Body of pancreas (tissue), 4 donors: Measurements from ENCODE around the gene CHST9. TPM values are rescaled to one million over a fixed set of nuclear protein-coding genes. Genes with fewer than 3 reads are reported as not detected.

Source experiments
- ATAC-seq: fragments of 150-250 bp; one replicate; pipeline ENCODE4 v1.9.1; 2016
- DNase-seq, 4 donors: peaks; one replicate each; pipeline ENCODE4 v3.0.0-alpha.2; 2019
- H3K27ac ChIP-seq, 4 donors: fragments of 200-600 bp; sonication (generic); 1 replicate in 3 of 4; 2 replicates in 1 of 4; pipeline versions ENCODE4 v1.5.1 to v1.6.1; 2016 to 2019; ENCODE audit warnings: mild to moderate bottlenecking in 1 of 4, mixed read lengths in 1 of 4, moderate library complexity in 1 of 4
- H3K27me3 ChIP-seq, 2 donors: fragments of 200-600 bp; sonication (generic); one replicate each; pipeline ENCODE4 v1.6.0; 2016; ENCODE audit warnings: mild to moderate bottlenecking in 1 of 2
- H3K36me3 ChIP-seq, 2 donors: fragments of 200-600 bp; sonication (generic); replicated peaks in 1 of 2; 2 replicates each; pipeline ENCODE4 v1.5.1; 2016; ENCODE audit warnings: low read depth in 2 of 2; ENCODE audit not compliant: insufficient read depth in 1 of 2
- H3K4me1 ChIP-seq: fragments of 200-600 bp; sonication (generic); one replicate; pipeline ENCODE4 v1.6.0; 2016
- H3K4me3 ChIP-seq, 2 donors: fragments of 200-600 bp; sonication (generic); 1 replicate in 1 of 2; 2 replicates in 1 of 2; pipeline ENCODE4 v1.5.1; 2016 to 2019
- H3K9me3 ChIP-seq, 3 donors: fragments of 200-600 bp; sonication (generic); 1 replicate in 2 of 3; 2 replicates in 1 of 3; pipeline ENCODE4 v1.5.1; 2016
- CTCF ChIP-seq, 7 experiments: fragments of 450-650 bp in 4 of 7; fragments of 200-600 bp in 3 of 7; sonication (generic) in 3 of 7; IDR thresholded peaks; one replicate each; pipeline ENCODE4 v1.5.1; 2016 to 2019; ENCODE audit warnings: antibody characterized with exemption in 7 of 7
- POLR2A ChIP-seq, 3 donors: fragments of 450-650 bp; IDR thresholded peaks; one replicate each; pipeline ENCODE4 v1.6.1; 2016; ENCODE audit warnings: antibody characterized with exemption in 3 of 3, mild to moderate bottlenecking in 2 of 3
- WGBS, 2 donors: methylation state at CpG; one replicate each; pipeline ENCODE4 v1.1.5; 2017; 5-methylcytosine and 5-hydroxymethylcytosine counted together
- intact Hi-C: fragments of 100-400 bp; cut with DNase I; formaldehyde crosslinking; loops from one replicate; pipeline ENCODE4 v1.15.1; 2023
- total RNA-seq, 2 donors: library from RNA; depleted of rRNA; stranded (reverse); fragments of >200 nt; gene quantifications; one replicate each; pipeline ENCODE4 v1.1.0, GENCODE V29; 2016

Gene CHST9
- total RNA-seq, 2 donors from 2014 or later: 4.3 to 6.7 TPM

DNA sequence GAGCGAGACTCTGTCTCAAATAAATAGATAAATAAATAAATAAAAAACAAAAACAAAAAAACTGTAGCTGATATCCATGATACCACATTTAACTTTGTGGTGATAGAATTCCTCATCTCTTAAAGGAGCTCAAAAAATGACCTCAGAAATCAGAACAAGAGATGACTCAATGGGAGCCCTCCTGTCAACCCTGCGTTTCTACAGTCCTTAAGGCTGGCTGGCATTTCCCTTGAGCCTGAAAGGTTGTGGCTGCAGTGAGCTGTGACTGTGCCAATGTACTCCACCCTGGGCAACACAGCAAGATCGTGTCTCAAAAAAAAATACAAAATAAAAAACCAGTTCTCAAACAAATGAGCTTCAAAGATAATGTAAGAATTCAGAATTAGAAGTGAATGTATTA, 40.4 kb downstream of the CHST9 start:
- Histone ChIP-seq H3K4me1 (peaks cover 24% of the 10 kb centered on the region), H3K27ac (peak overlapping the region in 3 of 4 donors; percentile 64 to 80 (median 66)), H3K27me3 (no peaks in the 10 kb centered on the region), H3K9me3 (no peaks in the 10 kb centered on the region), H3K4me3 (no peak overlapping the region), H3K36me3 (no peaks in the 10 kb centered on the region)
- no peak for DNase-seq
- 60 to 80% methylated on average over 3 of the region's 3 CpGs for WGBS, 2 donors
- no peak for TF ChIP-seq CTCF (IDR thresholded peaks at IDR 0.05)
- no peak for TF ChIP-seq POLR2A (IDR thresholded peaks at IDR 0.05)
- intact Hi-C loops: no loop called here
- no peak for ATAC-seq

DNA sequence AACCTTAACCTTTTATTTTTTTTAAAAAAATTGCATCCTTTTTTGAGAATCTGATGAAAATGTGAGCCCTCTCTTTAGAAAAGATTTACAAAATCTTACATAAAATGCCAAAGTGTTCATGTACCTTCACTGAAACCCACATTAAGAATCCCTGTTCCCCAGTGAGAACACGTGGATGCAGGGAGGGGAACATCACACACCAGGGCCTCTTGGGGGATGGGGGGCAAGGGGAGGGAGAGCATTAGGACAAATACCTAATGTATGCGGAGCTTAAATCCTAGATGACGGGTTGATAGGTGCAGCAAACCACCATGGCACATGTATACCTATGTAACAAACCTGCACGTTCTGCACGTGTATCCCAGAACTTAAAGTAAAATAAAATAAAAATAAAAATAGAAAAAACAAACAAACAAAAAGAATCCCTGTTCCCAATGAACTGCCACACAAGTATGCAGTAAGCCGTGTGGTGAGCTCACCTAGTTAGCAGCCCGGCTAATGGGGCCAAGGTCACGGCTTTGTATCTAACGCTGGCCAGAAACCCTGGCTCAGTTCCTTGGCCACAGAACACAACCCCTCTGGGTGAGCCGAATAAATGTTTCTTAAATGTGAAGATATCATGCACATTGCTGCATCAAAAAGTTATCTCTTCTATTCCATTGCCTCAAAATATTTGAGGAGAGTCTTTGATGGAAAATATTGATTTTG, 41.4 kb downstream of the CHST9 start:
- Histone ChIP-seq H3K27me3 (no peaks in the 10 kb centered on the region), H3K27ac (peak overlapping the region in 3 of 4 donors; percentile 64 to 80 (median 66)), H3K4me1 (peaks cover 24% of the 10 kb centered on the region), H3K4me3 (no peak overlapping the region), H3K36me3 (no peaks in the 10 kb centered on the region), H3K9me3 (no peaks in the 10 kb centered on the region)
- DNase-seq: peak; percentile 75 to 88 (median 80)
- peak; percentile 98 for ATAC-seq
- intact Hi-C loops: no loop called here
- WGBS, 2 donors: 16 to 20% methylated on average over 10 of the region's 10 CpGs
- TF ChIP-seq CTCF (IDR thresholded peaks at IDR 0.05) (no peak), POLR2A (IDR thresholded peaks at IDR 0.05) (no peak)

- ATAC-seq: peak; percentile 36
- Histone ChIP-seq H3K27me3 (no peaks in the 10 kb centered on the region), H3K27ac (peak overlapping the region in 2 of 4 donors; percentile 64 to 80), H3K36me3 (no peaks in the 10 kb centered on the region), H3K4me3 (no peak overlapping the region), H3K9me3 (no peaks in the 10 kb centered on the region), H3K4me1 (peaks cover 32% of the 10 kb centered on the region)
- no peak for DNase-seq
- intact Hi-C loops: no loop called here
- 29 to 39% methylated on average over 2 of the region's 2 CpGs for WGBS, 2 donors
- no peak for TF ChIP-seq POLR2A (IDR thresholded peaks at IDR 0.05)
- no peak for TF ChIP-seq CTCF (IDR thresholded peaks at IDR 0.05)
Observed at GRCh38 chr18:27142891-27143290, 42.2 kb downstream of the CHST9 start.

DNA sequence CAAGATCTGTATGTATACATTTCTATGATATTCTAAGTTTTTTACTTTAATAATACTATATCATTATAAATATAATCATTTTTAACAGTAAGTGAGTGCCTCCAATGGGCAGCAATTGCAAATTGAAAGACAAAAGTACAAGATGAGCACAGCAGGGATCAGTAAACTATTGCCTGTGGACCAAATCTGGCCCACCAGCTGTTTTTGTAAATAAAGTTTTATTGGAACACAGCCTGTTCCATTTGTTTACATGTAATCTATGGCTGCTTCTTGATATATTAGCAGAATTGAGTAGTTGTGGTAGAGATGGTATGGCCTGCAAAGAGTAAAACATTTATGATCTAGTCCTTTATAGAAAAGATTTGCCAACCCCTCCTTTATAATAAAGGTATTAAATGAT, 43.2 kb downstream of the CHST9 start:
- DNase-seq: no peak
- intact Hi-C loops: no loop called here
- no peaks in the 10 kb centered on the region for H3K9me3 ChIP-seq

More for the DNA sequence above, 43.2 kb downstream of the CHST9 start:
- H3K27ac ChIP-seq: peak overlapping the region in 1 of 4 donors; percentile 80
- TF ChIP-seq CTCF (IDR thresholded peaks at IDR 0.05) (no peak), POLR2A (IDR thresholded peaks at IDR 0.05) (no peak)
- no peak overlapping the region for H3K4me3 ChIP-seq
- H3K4me1 ChIP-seq: peaks cover 33% of the 10 kb centered on the region
- no peaks in the 10 kb centered on the region for H3K36me3 ChIP-seq
- no peaks in the 10 kb centered on the region for H3K27me3 ChIP-seq
- no peak for ATAC-seq
